NCI-H82 (cell line): ENCODE data around the gene ZNF138.
"Not testable (repeated sequence)": the region's sequence is repeated elsewhere in the genome, so short reads cannot be mapped to it uniquely, and the experiment has no call there.

Experiments
- DNase-seq: peaks from one replicate; lab custom pipeline; 2025; lab: John Stamatoyannopoulos, UW

Gene ZNF138

GRCh38 chr7:64794171-64794844, at the start of gene ZNF138:
Gene ZNF138, plus strand, starts transcription at chr7:64794428. Its CDS starts 141 bp downstream, at chr7:64794569.
- DNase-seq = peak; percentile 98

GRCh38 chr7:64744680-64745079, 49.5 kb upstream of the ZNF138 start:
- DNase-seq = no peak

GRCh38 chr7:64747802-64748201, 46.4 kb upstream of the ZNF138 start:
- no peak for DNase-seq

GRCh38 chr7:64753032-64753431, 41.2 kb upstream of the ZNF138 start:
- no peak for DNase-seq

- no peak for DNase-seq
Observed at GRCh38 chr7:64755865-64756264, 38.4 kb upstream of the ZNF138 start.

- no peak for DNase-seq
Observed at GRCh38 chr7:64758151-64758550, 36.1 kb upstream of the ZNF138 start.

- DNase-seq = no peak
Observed at GRCh38 chr7:64768824-64769223, 25.4 kb upstream of the ZNF138 start.

GRCh38 chr7:64774204-64774842, 19.9 kb upstream of the ZNF138 start:
- DNase-seq = no peak

- no peak for DNase-seq
Observed at GRCh38 chr7:64775289-64775688, 18.9 kb upstream of the ZNF138 start.

GRCh38 chr7:64784842-64785241, 9.4 kb upstream of the ZNF138 start:
- DNase-seq = not testable (repeated sequence)

- no peak for DNase-seq
Observed at GRCh38 chr7:64787295-64787694, 6.9 kb upstream of the ZNF138 start.

- DNase-seq = not testable (repeated sequence)
Observed at GRCh38 chr7:64789241-64789640, 5.0 kb upstream of the ZNF138 start.

- DNase-seq = no peak
Observed at GRCh38 chr7:64793106-64793755, 997 bp upstream of the ZNF138 start.

GRCh38 chr7:64795176-64795575, 948 bp downstream of the ZNF138 start:
- no peak for DNase-seq

GRCh38 chr7:64799169-64799568, 4.9 kb downstream of the ZNF138 start:
- not testable (repeated sequence) for DNase-seq

GRCh38 chr7:64802699-64803098, 8.5 kb downstream of the ZNF138 start:
- DNase-seq = no peak

GRCh38 chr7:64807731-64808365, 13.6 kb downstream of the ZNF138 start:
- DNase-seq = no peak

- peak; percentile 47 for DNase-seq
Observed at GRCh38 chr7:64811767-64812166, 17.5 kb downstream of the ZNF138 start.

GRCh38 chr7:64830926-64831325, 36.7 kb downstream of the ZNF138 start:
- no peak for DNase-seq

- DNase-seq = no peak
Observed at GRCh38 chr7:64832136-64832535, 37.9 kb downstream of the ZNF138 start.

GRCh38 chr7:64834989-64835388, 40.8 kb downstream of the ZNF138 start:
- no peak for DNase-seq

GRCh38 chr7:64835856-64836255, 41.6 kb downstream of the ZNF138 start:
- not testable (repeated sequence) for DNase-seq

GRCh38 chr7:64838051-64838450, 43.8 kb downstream of the ZNF138 start:
- not testable (repeated sequence) for DNase-seq
